ENCODE measurements around the gene CRYGA. TPM values are rescaled to one million over a fixed set of nuclear protein-coding genes. Genes with fewer than 3 reads are reported as not detected.
"Not testable (repeated sequence)": the region's sequence is repeated elsewhere in the genome, so short reads cannot be mapped to it uniquely, and the experiment has no call there.

The CRYGA gene
- polyA plus RNA-seq, 1 of the 3 experiments (the other 2 are of a cell fraction) = not detected

DNA sequence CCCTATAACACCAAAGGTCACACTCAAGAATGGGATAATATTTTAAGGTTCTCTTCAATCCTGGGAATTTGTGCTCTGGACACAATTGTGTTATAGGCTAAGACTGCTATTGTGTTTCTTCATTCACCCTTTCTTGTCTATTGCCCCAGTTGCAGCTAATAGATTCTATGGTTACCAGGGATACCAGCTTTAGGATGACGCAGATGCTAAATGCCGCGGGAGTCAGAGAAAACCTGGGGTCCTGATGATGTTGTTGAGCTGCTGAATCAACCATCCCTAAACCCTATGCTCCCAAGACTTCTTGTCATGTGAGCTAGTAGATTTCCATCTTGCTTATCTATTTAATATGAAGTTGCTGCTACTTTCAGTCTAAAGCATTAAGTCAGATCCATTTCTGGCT is 44.5 kb downstream of the CRYGA start:
- H3K4me1 ChIP-seq (ENCODE audit: control insufficient read depth in 1 of 2, insufficient read depth in 2 of 2, low read depth in 1 of 2, low read length in 1 of 2) = no peaks in the 10 kb centered on the region
- H3K9me3 ChIP-seq = no peaks in the 10 kb centered on the region
- no peak overlapping the region for H3K4me2 ChIP-seq
- ChIA-PET CTCF (interaction anchor here (0.6 to 1.6 kb wide), 2 partner anchors 56 to 57 kb away, joined by 3 to 6 read pairs; no protein-coding TSS in a partner anchor), POLR2A (no interaction called here)
- H3K27ac ChIP-seq (ENCODE audit: low read depth in 2 of 2, low read length in 1 of 2) = no peak overlapping the region
- no peak overlapping the region for H2AFZ ChIP-seq (ENCODE audit: low read depth)
- TF ChIP-seq, protein P1, sequence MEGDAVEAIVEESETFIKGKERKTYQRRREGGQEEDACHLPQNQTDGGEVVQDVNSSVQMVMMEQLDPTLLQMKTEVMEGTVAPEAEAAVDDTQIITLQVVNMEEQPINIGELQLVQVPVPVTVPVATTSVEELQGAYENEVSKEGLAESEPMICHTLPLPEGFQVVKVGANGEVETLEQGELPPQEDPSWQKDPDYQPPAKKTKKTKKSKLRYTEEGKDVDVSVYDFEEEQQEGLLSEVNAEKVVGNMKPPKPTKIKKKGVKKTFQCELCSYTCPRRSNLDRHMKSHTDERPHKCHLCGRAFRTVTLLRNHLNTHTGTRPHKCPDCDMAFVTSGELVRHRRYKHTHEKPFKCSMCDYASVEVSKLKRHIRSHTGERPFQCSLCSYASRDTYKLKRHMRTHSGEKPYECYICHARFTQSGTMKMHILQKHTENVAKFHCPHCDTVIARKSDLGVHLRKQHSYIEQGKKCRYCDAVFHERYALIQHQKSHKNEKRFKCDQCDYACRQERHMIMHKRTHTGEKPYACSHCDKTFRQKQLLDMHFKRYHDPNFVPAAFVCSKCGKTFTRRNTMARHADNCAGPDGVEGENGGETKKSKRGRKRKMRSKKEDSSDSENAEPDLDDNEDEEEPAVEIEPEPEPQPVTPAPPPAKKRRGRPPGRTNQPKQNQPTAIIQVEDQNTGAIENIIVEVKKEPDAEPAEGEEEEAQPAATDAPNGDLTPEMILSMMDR (IDR thresholded peaks at IDR 0.05) = no peak
- TF ChIP-seq RFX5 (IDR thresholded peaks at IDR 0.05; ENCODE audit: low read length) (no peak), GABPA (IDR thresholded peaks at IDR 0.05; ENCODE audit: low read depth) (no peak), NRF1 (IDR thresholded peaks at IDR 0.05; ENCODE audit: low read depth, low read length) (no peak), MXI1 (IDR thresholded peaks at IDR 0.05; ENCODE audit: low read depth, low read length) (no peak), RAD21 (IDR thresholded peaks at IDR 0.05; ENCODE audit: low read length) (no peak), TAF1 (IDR thresholded peaks at IDR 0.05; ENCODE audit: borderline replicate concordance, low read depth, low read length) (no peak), YY1 (IDR thresholded peaks at IDR 0.05; ENCODE audit: low read depth) (no peak), CHD2 (IDR thresholded peaks at IDR 0.05; ENCODE audit: low read length, partially characterized antibody) (no peak), TEAD4 (IDR thresholded peaks at IDR 0.05; ENCODE audit: borderline replicate concordance, insufficient read depth) (no peak), RXRA (IDR thresholded peaks at IDR 0.05; ENCODE audit: borderline replicate concordance, low read depth) (no peak), NFIC (IDR thresholded peaks at IDR 0.05; ENCODE audit: borderline replicate concordance) (no peak), GATA2 (CRISPR knock-in tag; IDR thresholded peaks at IDR 0.05) (no peak)
- TF ChIP-seq, protein P2, sequence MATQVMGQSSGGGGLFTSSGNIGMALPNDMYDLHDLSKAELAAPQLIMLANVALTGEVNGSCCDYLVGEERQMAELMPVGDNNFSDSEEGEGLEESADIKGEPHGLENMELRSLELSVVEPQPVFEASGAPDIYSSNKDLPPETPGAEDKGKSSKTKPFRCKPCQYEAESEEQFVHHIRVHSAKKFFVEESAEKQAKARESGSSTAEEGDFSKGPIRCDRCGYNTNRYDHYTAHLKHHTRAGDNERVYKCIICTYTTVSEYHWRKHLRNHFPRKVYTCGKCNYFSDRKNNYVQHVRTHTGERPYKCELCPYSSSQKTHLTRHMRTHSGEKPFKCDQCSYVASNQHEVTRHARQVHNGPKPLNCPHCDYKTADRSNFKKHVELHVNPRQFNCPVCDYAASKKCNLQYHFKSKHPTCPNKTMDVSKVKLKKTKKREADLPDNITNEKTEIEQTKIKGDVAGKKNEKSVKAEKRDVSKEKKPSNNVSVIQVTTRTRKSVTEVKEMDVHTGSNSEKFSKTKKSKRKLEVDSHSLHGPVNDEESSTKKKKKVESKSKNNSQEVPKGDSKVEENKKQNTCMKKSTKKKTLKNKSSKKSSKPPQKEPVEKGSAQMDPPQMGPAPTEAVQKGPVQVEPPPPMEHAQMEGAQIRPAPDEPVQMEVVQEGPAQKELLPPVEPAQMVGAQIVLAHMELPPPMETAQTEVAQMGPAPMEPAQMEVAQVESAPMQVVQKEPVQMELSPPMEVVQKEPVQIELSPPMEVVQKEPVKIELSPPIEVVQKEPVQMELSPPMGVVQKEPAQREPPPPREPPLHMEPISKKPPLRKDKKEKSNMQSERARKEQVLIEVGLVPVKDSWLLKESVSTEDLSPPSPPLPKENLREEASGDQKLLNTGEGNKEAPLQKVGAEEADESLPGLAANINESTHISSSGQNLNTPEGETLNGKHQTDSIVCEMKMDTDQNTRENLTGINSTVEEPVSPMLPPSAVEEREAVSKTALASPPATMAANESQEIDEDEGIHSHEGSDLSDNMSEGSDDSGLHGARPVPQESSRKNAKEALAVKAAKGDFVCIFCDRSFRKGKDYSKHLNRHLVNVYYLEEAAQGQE (IDR thresholded peaks at IDR 0.05; ENCODE audit: low read depth, low read length) = no peak
- TF ChIP-seq, protein P3, sequence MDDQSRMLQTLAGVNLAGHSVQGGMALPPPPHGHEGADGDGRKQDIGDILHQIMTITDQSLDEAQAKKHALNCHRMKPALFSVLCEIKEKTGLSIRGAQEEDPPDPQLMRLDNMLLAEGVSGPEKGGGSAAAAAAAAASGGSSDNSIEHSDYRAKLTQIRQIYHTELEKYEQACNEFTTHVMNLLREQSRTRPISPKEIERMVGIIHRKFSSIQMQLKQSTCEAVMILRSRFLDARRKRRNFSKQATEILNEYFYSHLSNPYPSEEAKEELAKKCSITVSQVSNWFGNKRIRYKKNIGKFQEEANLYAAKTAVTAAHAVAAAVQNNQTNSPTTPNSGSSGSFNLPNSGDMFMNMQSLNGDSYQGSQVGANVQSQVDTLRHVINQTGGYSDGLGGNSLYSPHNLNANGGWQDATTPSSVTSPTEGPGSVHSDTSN (IDR thresholded peaks at IDR 0.05) = no peak
- no peaks in the 10 kb centered on the region for H4K20me1 ChIP-seq (ENCODE audit: insufficient read depth)
- no peaks in the 10 kb centered on the region for H3F3A ChIP-seq (replicated peaks; ENCODE audit: insufficient read depth)
- no peak overlapping the region for H3K9ac ChIP-seq
- DNase-seq = no peak
- H3K79me2 ChIP-seq (ENCODE audit: insufficient read depth) = no peaks in the 10 kb centered on the region
- WGBS (ENCODE audit: low lambda C conversion rate) = 93% methylated on average over 3 of the region's 3 CpGs
- H3K4me3 ChIP-seq (ENCODE audit: low read depth in 2 of 2, low read length in 1 of 2) = no peak overlapping the region
- no peaks in the 10 kb centered on the region for H3K36me3 ChIP-seq (replicated peaks in 1 of 2; ENCODE audit: control insufficient read depth in 1 of 2, insufficient read depth in 2 of 2, low read length in 1 of 2)
- no peaks in the 10 kb centered on the region for H3K27me3 ChIP-seq (ENCODE audit: insufficient read depth)
- no peaks in the 10 kb centered on the region for H3K9me2 ChIP-seq

DNA sequence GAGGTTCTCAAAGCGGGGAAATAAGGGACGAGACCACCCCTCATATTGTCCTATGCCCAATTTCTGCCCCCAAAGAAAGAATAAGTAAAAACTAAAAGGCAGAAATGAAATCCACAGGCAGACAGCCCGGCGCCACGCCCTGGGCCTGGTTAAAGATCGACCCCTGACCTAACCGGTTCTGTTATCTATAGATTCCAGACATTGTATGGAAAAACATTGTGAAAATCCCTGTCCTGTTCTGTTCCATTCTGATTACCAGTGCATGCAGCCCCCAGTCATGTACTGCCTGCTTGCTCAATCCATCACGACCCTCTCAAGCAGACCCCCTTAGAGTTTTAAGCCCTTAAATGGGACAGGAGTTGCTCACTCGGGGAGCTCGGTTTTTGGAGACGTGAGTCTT is 46.0 kb downstream of the CRYGA start:
- POLR2A ChIA-PET = not testable (repeated sequence)

More for the DNA sequence above, 46.0 kb downstream of the CRYGA start:
- H3K4me3 ChIP-seq (ENCODE audit: low read depth in 2 of 2, low read length in 1 of 2); H3K4me1 ChIP-seq (ENCODE audit: control insufficient read depth in 1 of 2, insufficient read depth in 2 of 2, low read depth in 1 of 2, low read length in 1 of 2); H3F3A ChIP-seq (replicated peaks; ENCODE audit: insufficient read depth); H4K20me1 ChIP-seq (ENCODE audit: insufficient read depth); H3K27me3 ChIP-seq (ENCODE audit: insufficient read depth); H3K27ac ChIP-seq (ENCODE audit: low read depth in 2 of 2, low read length in 1 of 2); H3K9ac ChIP-seq; H2AFZ ChIP-seq (ENCODE audit: low read depth); DNase-seq; H3K9me2 ChIP-seq; H3K4me2 ChIP-seq; CTCF ChIA-PET; H3K36me3 ChIP-seq (replicated peaks in 1 of 2; ENCODE audit: control insufficient read depth in 1 of 2, insufficient read depth in 2 of 2, low read length in 1 of 2); H3K9me3 ChIP-seq; H3K79me2 ChIP-seq (ENCODE audit: insufficient read depth): not testable (repeated sequence)
- 84% methylated on average over 11 of the region's 11 CpGs for WGBS (ENCODE audit: low lambda C conversion rate)
